Measurements from ENCODE around the gene GFM2.

DNA sequence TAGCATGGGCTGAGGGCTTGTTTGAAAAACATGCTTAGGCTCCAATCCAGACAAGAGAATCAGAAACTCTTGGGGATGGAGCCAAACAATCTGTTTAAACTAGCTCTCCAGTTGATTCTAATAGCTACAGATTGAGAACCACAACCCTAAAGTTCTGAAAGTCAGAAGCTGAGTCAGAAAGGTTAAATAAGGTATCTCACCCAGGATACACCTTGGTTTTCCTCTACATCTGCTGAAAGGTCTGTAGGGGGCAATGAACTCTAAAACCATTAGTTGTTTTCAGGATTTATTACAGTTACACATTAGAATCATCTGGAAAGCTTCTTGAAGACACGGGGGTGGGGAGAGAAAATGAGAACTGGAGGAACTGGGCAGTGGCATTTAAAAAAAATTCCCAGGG lies 5.7 kb downstream of the GFM2 start:
- TF ChIP-seq EZH2phosphoT487 (IDR thresholded peaks at IDR 0.05; ENCODE audit: low read depth): no peak
- TF ChIP-seq, protein P1, sequence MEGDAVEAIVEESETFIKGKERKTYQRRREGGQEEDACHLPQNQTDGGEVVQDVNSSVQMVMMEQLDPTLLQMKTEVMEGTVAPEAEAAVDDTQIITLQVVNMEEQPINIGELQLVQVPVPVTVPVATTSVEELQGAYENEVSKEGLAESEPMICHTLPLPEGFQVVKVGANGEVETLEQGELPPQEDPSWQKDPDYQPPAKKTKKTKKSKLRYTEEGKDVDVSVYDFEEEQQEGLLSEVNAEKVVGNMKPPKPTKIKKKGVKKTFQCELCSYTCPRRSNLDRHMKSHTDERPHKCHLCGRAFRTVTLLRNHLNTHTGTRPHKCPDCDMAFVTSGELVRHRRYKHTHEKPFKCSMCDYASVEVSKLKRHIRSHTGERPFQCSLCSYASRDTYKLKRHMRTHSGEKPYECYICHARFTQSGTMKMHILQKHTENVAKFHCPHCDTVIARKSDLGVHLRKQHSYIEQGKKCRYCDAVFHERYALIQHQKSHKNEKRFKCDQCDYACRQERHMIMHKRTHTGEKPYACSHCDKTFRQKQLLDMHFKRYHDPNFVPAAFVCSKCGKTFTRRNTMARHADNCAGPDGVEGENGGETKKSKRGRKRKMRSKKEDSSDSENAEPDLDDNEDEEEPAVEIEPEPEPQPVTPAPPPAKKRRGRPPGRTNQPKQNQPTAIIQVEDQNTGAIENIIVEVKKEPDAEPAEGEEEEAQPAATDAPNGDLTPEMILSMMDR (IDR thresholded peaks at IDR 0.05; ENCODE audit: low read depth, low read length): no peak

Data from OCI-LY3 (cell line).